Stimulated activated CD8-positive, alpha-beta memory T cell treated with anti-CD3 and anti-CD28 coated beads, Interleukin-12 subunit alpha, Interleukin-12 subunit beta, amount 100 ng/mL, for 24 hours (primary cell): Measurements from ENCODE around the gene FTCD.
"Not testable (repeated sequence)": the region's sequence is repeated elsewhere in the genome, so short reads cannot be mapped to it uniquely, and the experiment has no call there.

Experiments used
- DNase-seq: peaks from one replicate; pipeline ENCODE4 v3.0.0-alpha.2; 2020; ENCODE audit errors: extremely low read depth

Gene FTCD

DNA sequence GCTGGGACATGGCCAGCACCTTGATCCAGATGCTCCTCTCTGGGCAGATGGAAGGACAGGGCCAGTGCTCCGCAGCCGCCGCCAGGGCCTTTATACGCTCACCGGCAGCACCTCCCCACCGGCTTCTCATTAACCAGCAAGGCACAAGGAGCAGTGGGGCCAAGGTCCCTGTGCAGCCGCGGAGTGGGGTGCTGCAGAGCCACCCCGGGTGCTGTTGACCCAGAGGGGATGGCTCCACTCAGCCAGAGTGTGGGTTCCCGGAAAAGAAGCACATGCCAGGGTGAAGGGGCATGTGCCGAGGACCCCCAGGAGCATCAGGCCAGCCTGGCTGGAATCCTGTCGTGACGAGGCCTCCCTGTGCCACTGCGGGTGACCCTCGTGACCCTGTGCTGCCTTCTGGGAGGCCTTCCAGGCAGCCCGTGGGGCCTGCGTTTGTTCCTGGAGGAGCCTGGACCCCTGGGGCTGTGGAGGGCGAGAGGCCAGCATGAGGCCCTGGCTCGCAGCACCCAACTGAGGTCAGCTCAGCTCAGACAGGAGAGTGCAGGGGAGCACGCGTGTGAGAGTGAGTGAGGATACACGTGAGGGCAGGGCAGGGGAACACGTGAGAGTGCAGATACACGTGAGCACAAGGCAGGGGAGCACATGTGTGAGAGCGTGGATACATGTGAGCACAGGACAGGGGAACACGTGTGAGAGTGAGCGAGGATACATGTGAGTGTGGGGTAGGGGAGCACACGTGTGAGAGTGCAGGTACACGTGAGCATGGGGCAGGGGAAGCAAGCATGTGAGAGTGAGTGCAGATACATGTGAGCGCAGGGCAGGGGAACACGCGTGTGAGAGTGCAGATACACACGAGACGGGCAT is at the start of gene FTCD:
FTCD (minus strand) TSS at position 66 of the 864 bp plus-strand sequence; CDS start at position 10, 56 bp downstream.
- no peak for DNase-seq

DNA sequence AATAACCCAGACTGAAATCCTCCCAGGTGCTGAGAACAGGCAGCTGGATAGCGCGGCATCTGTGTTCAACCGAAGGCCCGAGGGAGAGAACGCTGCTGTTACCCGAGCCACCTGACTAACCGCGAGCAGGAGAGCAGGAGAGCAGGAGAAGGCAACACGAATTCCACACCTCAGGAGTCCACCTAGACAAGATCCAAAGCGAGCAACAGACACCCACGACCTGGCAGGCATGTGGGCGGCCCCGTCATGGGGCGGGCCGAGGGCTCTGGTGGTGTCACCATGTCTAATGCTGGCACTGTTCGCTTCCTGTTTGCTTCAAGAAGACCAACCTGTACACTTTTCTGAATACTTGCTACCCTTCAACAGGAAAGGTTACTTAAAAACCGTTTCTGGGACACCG is 49.8 kb upstream of the FTCD start:
- no peak for DNase-seq

- DNase-seq, result no peak
These were observed 47.8 kb upstream of the FTCD start for GRCh38 chr21:46203203-46203600.

GRCh38 chr21:46202592-46203202 is 47.3 kb upstream of the FTCD start:
- no peak for DNase-seq

GRCh38 chr21:46200877-46201803 is 45.8 kb upstream of the FTCD start:
- not testable (repeated sequence) for DNase-seq

- no peak for DNase-seq
These were observed 44.3 kb upstream of the FTCD start for GRCh38 chr21:46199436-46200373.

- DNase-seq, result no peak
These were observed 41.4 kb upstream of the FTCD start for GRCh38 chr21:46196733-46197132.

- no peak for DNase-seq
These were observed 40.3 kb upstream of the FTCD start for GRCh38 chr21:46195595-46196195.

- DNase-seq, result no peak
These were observed 39.3 kb upstream of the FTCD start for GRCh38 chr21:46194374-46195334.

GRCh38 chr21:46193829-46194373 is 38.5 kb upstream of the FTCD start:
- no peak for DNase-seq

- DNase-seq, result no peak
These were observed 36.6 kb upstream of the FTCD start for GRCh38 chr21:46191686-46192575.

DNA sequence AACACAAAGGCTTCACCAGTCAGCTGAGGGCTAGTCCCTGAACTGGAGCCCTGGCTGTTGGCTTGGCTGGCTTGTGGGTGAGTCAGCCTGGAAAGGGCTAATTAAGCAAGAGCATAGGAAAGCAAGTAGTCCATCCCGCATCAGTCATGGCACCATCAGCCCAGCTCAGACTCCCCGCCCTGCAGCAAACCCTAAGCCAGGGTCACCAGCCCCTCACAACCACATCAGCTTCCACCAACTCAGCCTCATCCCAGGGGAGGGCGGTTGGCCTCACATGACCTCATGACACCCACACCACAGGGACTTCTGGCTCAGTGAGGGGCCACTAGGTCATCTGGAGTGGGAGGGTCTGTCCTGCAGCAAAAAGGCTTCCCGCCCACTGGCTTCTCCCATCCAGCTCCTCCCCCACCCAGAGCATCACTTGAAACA is 35.9 kb upstream of the FTCD start:
- DNase-seq, result no peak

- no peak for DNase-seq
These were observed 35.2 kb upstream of the FTCD start for GRCh38 chr21:46190491-46191131.

DNA sequence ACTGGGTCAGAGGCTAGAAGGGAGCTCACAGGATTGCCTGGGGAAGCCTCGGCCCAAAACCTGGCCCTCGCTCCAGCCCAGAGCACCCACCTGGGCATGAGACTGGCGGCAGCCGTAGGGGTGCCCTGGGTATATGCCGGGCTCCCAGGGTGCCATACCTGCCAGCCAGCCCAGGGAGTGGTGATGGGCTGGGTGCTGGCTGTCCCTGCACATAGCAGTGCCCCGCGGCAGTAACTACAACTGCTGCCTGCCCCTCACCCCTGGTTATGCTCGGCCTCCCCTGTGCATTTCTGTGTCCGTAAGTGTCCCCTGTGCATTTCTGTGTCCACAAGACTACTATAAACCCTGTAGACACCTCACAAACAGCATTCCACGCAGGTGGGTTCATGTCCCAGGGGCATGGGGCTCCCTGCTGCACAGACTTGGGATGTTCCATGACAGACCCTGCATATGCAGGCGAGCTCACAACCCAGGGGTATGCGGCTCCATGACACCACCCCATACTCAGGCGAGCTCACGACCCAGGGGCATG is 34.6 kb upstream of the FTCD start:
- no peak for DNase-seq

DNA sequence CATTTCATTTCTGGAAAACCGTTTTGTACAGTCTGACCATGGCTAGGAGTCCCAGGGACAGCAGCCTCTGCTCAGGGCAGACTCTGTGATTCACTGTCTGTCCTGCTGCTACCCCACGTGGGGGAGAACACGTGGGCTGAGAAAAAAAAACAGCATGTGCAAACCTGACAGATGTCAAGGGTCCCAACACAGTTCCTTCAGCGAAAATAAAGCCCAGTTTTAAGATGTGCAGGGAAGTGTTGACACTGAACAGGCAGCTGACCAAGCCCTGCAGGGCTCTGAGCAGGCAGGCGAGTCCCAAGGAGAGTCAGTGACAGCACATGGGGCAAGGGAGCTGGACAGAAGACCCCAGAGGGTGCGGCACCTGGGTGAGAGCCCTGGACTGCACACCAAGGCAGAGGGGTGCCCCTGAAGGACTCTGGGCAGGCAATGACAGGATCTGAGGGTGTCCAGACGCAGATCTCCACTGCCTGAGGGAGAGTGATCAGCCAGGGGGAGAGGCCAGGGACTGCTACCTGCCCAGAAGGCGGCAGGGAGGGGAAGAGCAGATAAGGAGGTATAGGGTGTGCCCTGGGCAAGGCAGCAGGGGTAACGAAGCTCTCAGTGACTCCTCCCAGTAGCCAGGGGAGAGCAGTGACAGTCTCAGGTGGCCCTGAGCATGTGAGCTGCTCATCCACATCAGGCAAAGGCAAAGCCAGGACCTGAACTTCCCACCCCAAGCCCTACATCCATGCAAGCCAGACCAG is 34.0 kb upstream of the FTCD start:
- no peak for DNase-seq
